COLO668 (cell line): Measurements from ENCODE around the gene ELF5.

ENCODE experiments used
- DNase-seq: peaks from one replicate; lab custom pipeline; 2025; ENCODE audit not compliant: unreplicated experiment; lab: John Stamatoyannopoulos, UW

ELF5 gene

DNA sequence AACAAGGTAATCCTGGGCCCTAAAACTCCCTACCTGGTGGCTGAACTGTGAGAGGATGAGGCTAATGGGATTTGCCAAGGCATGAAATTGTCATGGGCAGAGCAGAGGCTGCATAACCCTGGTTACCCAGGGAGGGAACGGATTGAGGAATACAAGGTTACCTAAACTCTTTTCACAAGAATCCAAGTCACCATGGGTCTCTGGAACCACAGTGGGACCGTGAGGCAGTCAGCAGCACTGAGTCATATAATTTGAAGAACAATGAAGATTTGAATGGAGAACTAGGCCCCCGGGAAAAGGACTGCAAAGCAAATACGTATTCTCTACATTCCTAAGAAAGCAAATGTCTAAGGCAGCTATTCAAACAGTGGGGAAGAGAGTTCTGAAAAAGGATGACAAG, 55.1 kb downstream of the ELF5 start:
- DNase-seq: no peak

- DNase-seq: no peak
Observed at GRCh38 chr11:34457607-34458006, 56.0 kb downstream of the ELF5 start.

DNA sequence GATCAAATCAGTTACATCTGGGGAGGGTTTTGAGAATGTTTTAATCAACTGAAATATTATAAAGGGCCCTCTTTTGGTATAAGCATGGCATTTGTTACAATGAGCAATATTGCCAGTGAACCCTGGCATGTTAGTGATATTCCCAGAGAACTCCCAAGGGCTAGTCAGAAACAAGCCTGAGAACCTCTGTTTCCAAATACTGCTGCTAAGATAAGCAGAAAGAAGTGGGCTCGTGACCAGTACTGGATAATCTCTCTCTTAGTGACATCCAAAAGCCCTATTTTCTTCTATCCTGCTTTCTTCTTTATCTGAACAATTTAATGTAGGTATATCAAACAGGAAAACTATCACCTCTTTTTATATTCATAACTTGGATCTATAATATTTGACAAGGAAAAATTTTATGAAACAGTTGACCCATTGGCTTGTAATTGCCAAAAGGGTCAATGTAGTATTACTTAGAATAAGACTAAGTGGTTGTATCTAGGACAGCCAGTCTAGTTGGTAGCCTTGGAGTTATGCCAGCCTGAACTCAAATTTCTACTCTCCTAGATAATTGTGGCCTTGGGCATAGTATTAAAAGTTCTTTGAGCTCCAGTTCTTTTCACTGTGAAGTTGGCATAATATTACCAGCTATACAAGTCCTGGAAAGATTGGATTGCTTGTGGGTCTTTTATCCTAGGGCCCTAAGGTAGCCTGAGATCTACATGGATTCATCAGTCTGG, 59.1 kb downstream of the ELF5 start:
- DNase-seq: no peak

DNA sequence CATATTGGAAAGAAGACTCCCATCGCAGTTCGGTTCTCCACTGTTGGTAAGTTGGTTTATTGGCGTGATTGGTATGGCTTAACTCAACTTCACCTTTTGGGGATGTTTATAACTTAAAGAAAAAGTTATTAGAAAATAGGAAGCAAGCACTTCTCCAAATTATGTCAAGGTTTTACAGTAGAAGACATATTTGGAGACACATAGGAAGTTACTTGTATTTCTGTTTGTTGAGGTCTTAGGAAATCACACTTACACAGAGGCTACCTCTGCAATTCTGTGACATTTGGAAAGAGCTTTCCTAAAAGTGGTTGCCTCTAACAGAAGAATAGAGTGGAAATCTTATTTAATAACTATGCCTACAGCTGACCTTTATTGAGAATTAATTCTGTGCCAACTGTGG, 62.5 kb downstream of the ELF5 start:
- DNase-seq: no peak

GRCh38 chr11:34449013-34449412, 64.6 kb downstream of the ELF5 start:
- DNase-seq: no peak

DNA sequence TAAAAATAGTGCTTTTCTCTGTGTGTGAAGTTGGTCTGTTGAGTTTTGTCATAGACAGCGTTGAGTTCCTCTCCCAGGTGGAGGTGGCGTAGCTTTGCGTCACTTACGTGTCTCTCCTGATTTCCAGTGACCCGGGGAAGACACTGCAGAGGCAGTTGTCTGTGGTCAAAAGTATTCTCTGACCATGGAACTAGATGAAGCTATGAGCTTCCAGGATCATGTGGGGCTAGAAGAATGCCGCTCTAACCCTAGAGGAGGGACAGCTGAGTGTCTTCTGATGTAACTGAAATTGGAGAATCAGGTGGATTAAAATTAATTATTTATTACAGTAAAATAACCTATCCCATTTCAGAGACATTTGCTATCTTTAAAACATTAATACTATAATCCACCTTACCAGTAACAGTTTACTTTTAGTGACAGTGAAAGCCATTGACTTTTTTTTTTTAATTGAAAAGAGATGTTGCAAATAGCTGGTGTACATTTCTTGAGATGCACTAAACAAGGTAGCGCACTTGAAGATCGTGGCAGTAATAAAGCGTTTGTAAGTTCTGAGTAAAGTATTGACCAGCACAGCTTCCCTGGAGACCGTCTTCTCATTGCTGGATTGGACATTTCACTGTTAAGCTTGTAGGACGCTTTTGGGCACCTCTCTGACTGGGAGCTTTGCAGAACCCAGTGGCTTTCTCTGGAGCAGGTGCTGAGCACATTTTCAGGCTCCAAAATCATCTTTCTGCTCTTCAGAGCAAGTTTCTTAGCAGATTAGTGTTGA, 65.2 kb downstream of the ELF5 start:
- DNase-seq: no peak

DNA sequence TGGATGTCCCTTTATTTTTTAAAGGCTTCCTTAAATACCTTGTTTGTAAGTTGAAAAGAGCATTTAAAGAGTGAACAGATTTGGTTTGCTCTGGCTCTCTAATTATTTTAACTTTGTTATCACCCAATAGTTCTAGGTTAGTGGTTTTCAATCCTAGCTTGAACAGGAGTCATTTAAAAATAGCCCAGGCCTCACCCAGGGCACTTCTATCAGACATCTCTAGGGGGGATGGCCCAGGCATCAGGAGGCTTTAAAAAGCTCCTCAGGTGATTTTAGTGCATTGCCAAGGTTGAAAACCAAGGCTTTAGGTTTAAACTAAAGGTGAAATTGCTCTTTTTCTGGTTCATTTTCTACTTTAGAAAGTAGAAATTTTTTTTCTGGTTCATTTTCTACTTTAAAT, 66.5 kb downstream of the ELF5 start:
- no peak for DNase-seq

DNA sequence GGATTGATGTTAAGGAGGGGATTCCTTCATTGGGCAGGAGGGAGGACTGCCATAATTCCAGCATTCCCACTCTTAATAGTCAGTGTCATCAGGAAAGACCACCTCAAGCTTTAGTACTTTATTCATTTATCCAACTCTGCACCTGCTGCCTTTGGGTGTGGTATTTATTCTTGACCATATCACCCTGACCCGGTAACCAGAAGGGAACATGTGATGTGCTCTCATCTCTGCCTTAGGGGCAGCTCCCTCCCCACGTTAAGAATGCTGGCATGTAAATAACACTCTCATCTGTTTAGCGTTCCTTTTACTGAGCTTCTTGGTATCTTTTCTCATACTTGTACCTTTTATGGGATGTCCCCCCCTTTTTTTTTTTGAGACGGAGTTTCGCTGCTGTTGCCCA, 67.2 kb downstream of the ELF5 start:
- DNase-seq: no peak

DNA sequence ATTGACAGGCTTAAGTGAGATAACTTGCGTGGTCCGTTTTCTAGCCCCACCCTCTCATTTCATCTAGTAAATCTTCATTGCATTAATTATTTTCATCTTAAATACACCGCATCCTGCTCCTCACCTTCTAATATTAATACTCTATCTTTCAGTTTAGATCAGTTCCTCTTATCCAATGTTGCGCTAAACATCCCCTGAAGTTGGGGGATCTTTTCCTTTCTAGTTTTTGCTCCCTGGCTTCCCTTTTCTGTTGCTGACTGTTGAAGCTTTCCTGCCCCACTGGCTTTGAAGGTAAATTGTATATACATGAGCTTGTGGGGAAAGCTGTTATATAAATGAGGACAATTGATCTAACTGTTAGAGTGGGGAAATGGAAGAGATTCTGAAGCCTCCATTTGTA, 67.6 kb downstream of the ELF5 start:
- no peak for DNase-seq

GRCh38 chr11:34444428-34444827, 69.2 kb downstream of the ELF5 start:
- DNase-seq: no peak

DNA sequence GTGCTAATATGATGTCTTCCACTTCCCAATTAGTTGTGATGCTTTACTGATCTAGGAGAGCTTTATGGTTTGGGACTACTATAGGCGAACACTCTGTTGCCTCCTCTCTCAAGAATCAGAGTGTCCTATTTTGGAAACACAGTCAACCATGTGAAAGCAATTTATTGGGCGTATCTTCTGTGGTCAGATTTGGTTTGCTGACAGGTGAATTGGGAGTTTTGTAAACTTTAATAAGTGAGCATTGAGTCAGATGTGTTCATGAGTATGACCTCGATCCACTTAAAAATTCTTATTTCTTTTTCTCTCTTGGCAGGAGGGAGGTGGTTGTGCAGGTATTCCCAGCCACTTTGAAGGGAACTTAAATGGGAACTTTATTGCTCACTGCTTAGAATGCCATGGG, 70.5 kb downstream of the ELF5 start:
- DNase-seq: no peak

- no peak for DNase-seq
Observed at GRCh38 chr11:34441814-34442213, 71.8 kb downstream of the ELF5 start.

DNA sequence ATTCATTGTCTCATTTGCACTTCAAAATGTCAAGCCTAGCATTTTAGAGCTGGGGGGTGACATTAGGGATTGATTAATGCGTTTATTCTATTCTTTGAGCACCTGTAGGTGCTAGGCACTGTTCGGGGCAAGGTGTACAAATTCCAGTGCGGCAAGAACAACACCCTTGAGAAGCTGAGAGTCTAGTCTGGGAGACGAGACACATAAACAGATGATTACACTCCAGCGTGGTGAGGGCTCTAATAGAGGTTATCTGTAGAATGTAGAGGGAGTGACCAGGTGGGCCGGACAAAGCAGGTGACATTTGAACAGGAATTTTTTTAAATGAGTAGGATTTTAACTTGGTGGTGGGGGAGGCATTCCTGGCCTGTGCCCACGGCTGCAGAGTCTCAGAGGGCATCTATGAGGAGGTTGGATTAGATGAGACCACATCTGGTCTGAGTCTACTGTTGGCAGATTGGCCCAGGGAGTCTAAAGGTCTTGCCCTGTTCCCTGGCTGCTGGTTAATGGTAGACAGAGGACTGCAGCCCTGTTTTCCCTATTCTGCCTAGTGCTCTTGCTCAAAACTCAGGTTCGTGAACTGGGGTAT, 73.9 kb downstream of the ELF5 start:
- DNase-seq: no peak

DNA sequence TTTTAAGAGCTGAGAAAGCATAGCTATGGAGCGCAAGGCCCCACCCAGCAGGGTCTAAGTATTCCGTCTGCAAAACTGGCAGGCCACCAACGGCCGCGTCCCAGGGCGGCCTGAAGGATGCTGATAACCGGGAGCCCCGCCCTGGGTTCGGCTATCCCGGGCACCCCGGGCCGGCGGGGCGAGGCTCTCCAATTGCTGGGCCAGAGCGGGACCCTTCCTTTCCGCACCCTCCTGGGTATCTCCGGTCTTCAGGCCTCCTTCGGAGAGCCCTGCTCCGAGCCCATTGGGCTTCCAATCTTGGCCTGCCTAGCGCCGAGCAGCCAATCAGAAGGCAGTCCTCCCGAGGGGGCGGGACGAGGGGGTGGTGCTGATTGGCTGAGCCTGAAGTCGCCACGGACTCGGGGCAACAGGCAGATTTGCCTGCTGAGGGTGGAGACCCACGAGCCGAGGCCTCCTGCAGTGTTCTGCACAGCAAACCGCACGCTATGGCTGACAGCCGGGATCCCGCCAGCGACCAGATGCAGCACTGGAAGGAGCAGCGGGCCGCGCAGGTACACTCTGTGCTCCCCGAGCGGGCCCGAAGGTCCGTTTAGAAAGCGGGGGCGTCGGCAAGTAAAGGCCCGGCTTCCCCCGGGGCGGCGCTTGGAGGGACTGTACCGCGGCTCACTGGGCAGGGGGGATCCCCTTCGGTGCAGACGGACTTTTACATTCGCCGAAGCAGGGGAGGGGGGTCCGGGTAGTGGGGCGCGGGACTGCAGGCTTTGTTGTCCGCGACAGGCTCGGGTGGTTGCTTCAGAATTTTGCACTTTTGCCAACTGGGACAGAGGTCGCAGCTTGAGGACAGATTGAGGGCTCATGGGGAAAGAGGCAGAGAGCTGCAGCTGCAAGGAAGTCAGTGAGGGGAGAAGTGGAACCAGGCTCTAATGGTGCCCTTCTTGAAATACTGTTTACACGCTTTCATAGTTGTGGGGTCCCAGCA, 74.8 kb downstream of the ELF5 start, which contains the start of gene CAT:
Gene CAT, plus strand, starts transcription at position 406 of the 979 bp plus-strand sequence. Its CDS starts 80 bp downstream, at position 486.
- DNase-seq: peak; percentile 96

DNA sequence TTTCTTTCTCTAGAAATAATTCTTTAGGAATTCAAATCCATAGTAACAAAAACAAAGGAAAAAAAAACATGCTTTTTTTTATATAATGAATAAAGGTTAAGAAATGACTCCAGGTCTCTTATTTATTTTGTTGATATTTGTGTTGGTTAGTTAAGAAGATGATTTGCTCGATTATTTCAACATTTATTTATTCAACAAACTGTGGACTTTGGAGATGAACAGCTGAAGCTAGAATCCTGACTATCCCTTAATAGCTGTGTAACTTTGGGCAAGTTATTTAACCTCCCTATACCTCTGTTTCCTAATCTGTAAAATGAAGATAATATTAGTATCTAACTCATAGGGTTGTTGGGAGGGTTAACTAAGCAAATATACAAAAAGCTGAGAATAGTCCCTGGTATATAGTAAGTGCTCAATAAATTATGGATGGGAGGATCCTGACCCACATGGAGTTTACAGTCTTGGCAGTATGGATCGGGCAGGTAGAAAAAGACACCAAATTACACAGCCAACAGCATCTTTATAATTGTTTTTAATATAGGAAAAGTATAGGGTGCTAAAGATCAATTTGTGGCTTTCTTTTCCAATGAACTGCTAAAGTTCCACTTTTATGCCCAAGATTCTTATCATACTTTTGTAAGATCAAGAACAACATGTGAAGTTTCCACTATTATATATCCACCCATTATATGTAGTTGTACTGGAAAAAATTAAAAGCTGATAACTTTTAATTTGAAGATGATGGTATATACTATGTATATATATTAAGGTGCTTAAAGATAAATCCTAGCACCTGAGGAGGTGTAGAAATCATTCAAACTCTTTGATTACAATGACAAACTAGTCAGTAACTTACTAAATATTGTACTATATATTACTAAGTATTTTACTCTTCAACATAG, 76.1 kb downstream of the ELF5 start:
- no peak for DNase-seq

DNA sequence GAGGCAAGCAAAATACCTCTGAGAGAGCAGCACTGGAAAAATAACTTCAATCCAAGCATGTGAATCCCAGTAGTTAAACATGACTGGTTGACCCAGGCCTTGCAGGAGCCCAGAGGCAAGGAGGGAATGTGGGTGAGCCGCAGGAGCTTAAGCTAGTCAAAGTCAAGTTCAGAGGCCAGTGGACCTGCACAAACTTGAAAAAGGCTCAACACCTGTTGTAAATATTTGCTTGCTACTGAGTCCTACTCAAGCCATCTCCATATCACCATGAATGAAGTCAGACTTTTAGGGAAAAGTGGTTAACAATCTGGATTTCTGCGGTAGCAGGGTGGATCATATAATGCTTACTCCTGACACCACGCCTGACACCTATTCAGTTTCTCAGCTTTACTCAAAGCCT, 79.7 kb downstream of the ELF5 start:
- DNase-seq: no peak

DNA sequence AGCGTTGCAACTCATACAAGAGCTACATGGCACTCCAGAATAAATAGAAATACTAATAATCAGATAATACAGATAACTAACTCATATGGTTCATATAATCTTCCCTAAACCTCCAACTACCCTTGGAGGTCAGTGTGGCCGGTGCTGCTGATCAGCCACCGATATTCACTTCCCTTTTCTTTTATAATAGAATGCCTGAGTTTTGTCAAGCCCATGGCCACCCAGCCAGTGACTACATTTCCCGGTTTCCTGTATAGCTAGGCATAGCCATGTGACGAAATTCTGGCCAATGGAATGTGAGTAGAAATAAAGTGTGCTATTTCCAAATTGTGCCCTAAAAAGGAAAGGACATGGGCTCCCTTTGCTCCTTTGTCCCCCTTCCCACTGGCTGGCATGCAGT, 80.8 kb downstream of the ELF5 start:
- DNase-seq: no peak

DNA sequence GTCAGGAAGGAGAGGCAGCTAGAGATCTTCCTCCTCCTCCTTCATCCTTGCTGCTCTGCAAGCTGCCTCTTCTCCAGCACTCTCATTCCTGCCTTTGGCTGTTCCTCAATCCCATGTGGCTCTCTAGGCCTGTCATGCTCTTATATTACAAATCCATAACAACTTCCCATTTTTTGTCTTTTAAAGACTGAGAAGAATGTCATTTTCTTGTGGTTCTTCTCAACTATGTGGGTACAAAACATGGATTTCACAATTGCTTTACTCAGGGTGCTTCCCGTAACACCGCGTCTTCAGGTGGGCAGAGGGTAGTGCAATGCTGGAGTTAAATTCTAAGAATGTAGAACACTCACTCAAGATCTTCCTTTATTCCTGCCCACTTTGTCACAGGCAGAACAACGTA, 81.6 kb downstream of the ELF5 start:
- DNase-seq: no peak
